HepG2 (cell line): ENCODE data around the gene NBEA. TPM values are rescaled to one million over a fixed set of nuclear protein-coding genes. Genes with fewer than 3 reads are reported as not detected.

Experiments used
- ATAC-seq: fragments of 200-7000 bp; cut with Tn5 transposase; 3 replicates; pipeline ENCODE4 v1.9.1; 2020; ENCODE audit warnings: mild to moderate bottlenecking, moderate library complexity
- BruUV-seq: library from RNA; stranded (reverse); fragments of 400-500 nt; replicated peaks from 2 replicates; lab custom pipeline; 2021; lab: Mats Ljungman, UMichigan
- CTCF ChIA-PET: fragments of 300-600 bp; formaldehyde crosslinking; extraction: SDS; loops from one replicate; lab custom pipeline; 2021; ENCODE audit warnings: low total read pairs, inconsistent platforms, low intra/inter-chr PET ratio; lab: Yijun Ruan, JAX
- POLR2A ChIA-PET: fragments of 350-600 bp; sonication (Branson Sonifier 250); formaldehyde crosslinking; loops from one replicate; lab custom pipeline; 2020; ENCODE audit warnings: antibody characterized with exemption, inconsistent platforms; lab: Yijun Ruan, JAX
- DNase-seq: peaks from one replicate; pipeline ENCODE4 v3.0.0-alpha.2; 2015; ENCODE audit warnings: low spot score
- FAIRE-seq: peaks from 3 replicates; lab custom pipeline; 2011; peaks lifted over from hg19 to GRCh38; lab: Jason Lieb, UNC
- H2AFZ ChIP-seq: one replicate; pipeline ENCODE4 v1.6.1; 2011; ENCODE audit warnings: low read length, inconsistent platforms
- H3K27ac ChIP-seq: fragments of 300-600 bp; 3 replicates; pipeline ENCODE4 v1.8.0; 2011; ENCODE audit warnings: mixed run types, mild to moderate bottlenecking, mixed read lengths, low read length, inconsistent platforms; ENCODE audit not compliant: insufficient read depth; ENCODE audit errors: extremely low read length
- H3K27me3 ChIP-seq, 2 experiments: fragments of 200-600 bp in 1 of 2; 2 replicates in 1 of 2; 3 replicates in 1 of 2; pipeline versions ENCODE4 v1.6.0 to v1.8.0; 2011; ENCODE audit warnings: low read length in 2 of 2, mild to moderate bottlenecking in 2 of 2, moderate library complexity in 2 of 2, inconsistent platforms in 1 of 2; ENCODE audit not compliant: insufficient read depth in 2 of 2, control insufficient read depth in 1 of 2
- H3K36me3 ChIP-seq, 2 experiments: fragments of 200-600 bp in 1 of 2; replicated peaks in 1 of 2; 2 replicates in 1 of 2; 3 replicates in 1 of 2; pipeline versions ENCODE4 v1.5.1 to v1.8.0; 2011; ENCODE audit warnings: low read length in 2 of 2, inconsistent platforms in 1 of 2; ENCODE audit not compliant: insufficient read depth in 2 of 2, control insufficient read depth in 1 of 2
- H3K4me1 ChIP-seq: 2 replicates; pipeline ENCODE4 v1.5.1; 2012; ENCODE audit warnings: low read length, inconsistent platforms; ENCODE audit not compliant: insufficient read depth
- H3K4me2 ChIP-seq: 2 replicates; pipeline ENCODE4 v1.6.0; 2011; ENCODE audit warnings: low read depth, low read length, inconsistent platforms
- H3K4me3 ChIP-seq, 3 experiments: fragments of 200-600 bp in 1 of 3; sonication (generic), shearing (Covaris generic) in 1 of 3; replicated peaks in 1 of 3; 2 replicates each; pipeline ENCODE4 v1.5.1; 2011 to 2016; ENCODE audit warnings: low read length in 3 of 3, inconsistent platforms in 2 of 3, low read depth in 2 of 3, mild to moderate bottlenecking in 2 of 3, control low read depth in 1 of 3, mixed read lengths in 1 of 3; ENCODE audit not compliant: insufficient read depth in 1 of 3
- H3K79me2 ChIP-seq: one replicate; pipeline ENCODE4 v1.6.1; 2011; ENCODE audit warnings: low read length, inconsistent platforms; ENCODE audit not compliant: insufficient read depth
- H3K9ac ChIP-seq: 2 replicates; pipeline ENCODE4 v1.6.0; 2011; ENCODE audit warnings: mild to moderate bottlenecking, low read depth, low read length, inconsistent platforms; ENCODE audit not compliant: insufficient read depth
- H3K9me3 ChIP-seq: 2 replicates; pipeline ENCODE4 v1.5.1; 2012; ENCODE audit warnings: mild to moderate bottlenecking, low read length
- H4K20me1 ChIP-seq: 2 replicates; pipeline ENCODE4 v1.6.0; 2011; ENCODE audit warnings: inconsistent platforms, mild to moderate bottlenecking, low read length, moderate library complexity; ENCODE audit not compliant: insufficient read depth
- AGO2 ChIP-seq: fragments of 200-400 bp; formaldehyde crosslinking; optimal IDR thresholded peaks from 2 replicates; pipeline ENCODE3; 2017; ENCODE audit warnings: mild to moderate bottlenecking, low read depth, low read length, moderate library complexity
- BCL6 ChIP-seq: IDR thresholded peaks from 2 replicates; pipeline ENCODE4 v1.6.1; 2016; ENCODE audit warnings: missing genetic modification reagents, missing compliant biosample characterization
- HHEX ChIP-seq: IDR thresholded peaks from 2 replicates; pipeline ENCODE4 v1.6.1; 2016; ENCODE audit warnings: control low read depth
- KLF6 ChIP-seq: IDR thresholded peaks from 2 replicates; pipeline ENCODE4 v1.8.0; 2016; ENCODE audit warnings: missing biosample characterization, missing genetic modification reagents
- NCOR1 ChIP-seq: fragments of 200-600 bp; sonication (generic); IDR thresholded peaks from 2 replicates; pipeline ENCODE4 v1.7.0; 2017; ENCODE audit warnings: antibody characterized with exemption, low read length, borderline replicate concordance
- SOX6 ChIP-seq, 2 experiments: fragments of 450-650 bp in 1 of 2; sonication (generic) in 1 of 2; formaldehyde crosslinking in 1 of 2; IDR thresholded peaks; 2 replicates each; pipeline versions ENCODE4 v1.4.0 to v1.6.1; 2017 to 2020; ENCODE audit warnings: antibody characterized with exemption in 1 of 2, mild to moderate bottlenecking in 1 of 2, missing genetic modification reagents in 1 of 2
- TCF7 ChIP-seq: sonication (generic); IDR thresholded peaks from 2 replicates; pipeline ENCODE4 v1.6.1; 2016; ENCODE audit warnings: antibody characterized with exemption, low read depth
- ZMAT3 ChIP-seq: sonication (generic); formaldehyde crosslinking; conservative IDR thresholded peaks from 2 replicates; pipeline ENCODE4 v1.7.0; 2021; ENCODE audit warnings: missing genetic modification reagents
- ZMYM4 ChIP-seq: sonication (generic); formaldehyde crosslinking; IDR thresholded peaks from 2 replicates; pipeline ENCODE4 v1.8.1; 2023; ENCODE audit warnings: mild to moderate bottlenecking, missing genetic modification reagents
- ZNF136 ChIP-seq: sonication (generic); formaldehyde crosslinking; IDR thresholded peaks from 2 replicates; pipeline ENCODE4 v1.8.1; 2022; ENCODE audit warnings: low read depth, mild to moderate bottlenecking, moderate library complexity, missing genetic modification reagents
- ZNF235 ChIP-seq: sonication (generic); formaldehyde crosslinking; IDR thresholded peaks from 2 replicates; pipeline ENCODE4 v1.8.1; 2023; ENCODE audit warnings: mild to moderate bottlenecking, missing genetic modification reagents, borderline replicate concordance
- ZNF350 ChIP-seq: sonication (generic); formaldehyde crosslinking; IDR thresholded peaks from 2 replicates; pipeline ENCODE4 v1.4.0; 2020; ENCODE audit warnings: mild to moderate bottlenecking, low read depth, missing genetic modification reagents, borderline replicate concordance
- ZNF383 ChIP-seq: sonication (generic); formaldehyde crosslinking; IDR thresholded peaks from 2 replicates; pipeline ENCODE4 v1.4.0; 2020; ENCODE audit warnings: missing genetic modification reagents, mild to moderate bottlenecking, borderline replicate concordance
- ZNF703 ChIP-seq: sonication (generic); formaldehyde crosslinking; IDR thresholded peaks from 2 replicates; pipeline ENCODE4 v1.5.1; 2020; ENCODE audit warnings: missing genetic modification reagents, mild to moderate bottlenecking, moderate library complexity, borderline replicate concordance
- WGBS: methylation state at CpG from one replicate; pipeline ENCODE4 v1.1.6; 2017; ENCODE audit warnings: low lambda C conversion rate; 5-methylcytosine and 5-hydroxymethylcytosine counted together
- in situ Hi-C: cut with HindIII; loops from 2 replicates; pipeline ENCODE4 v1.10.0; 2017; ENCODE audit warnings: low pct_unique_long_range_greater_than_20kb; ENCODE audit not compliant: extremely low pct_ligation_motif_present
- intact Hi-C: fragments of 100-400 bp; cut with micrococcal nuclease; formaldehyde crosslinking; loops from one replicate; pipeline ENCODE4 v1.10.0; 2022; ENCODE audit not compliant: unreplicated experiment
- polyA plus RNA-seq, 8 experiments: library from polyadenylated mRNA; depleted of rRNA in 3 of 8; stranded (reverse) in 7 of 8; unstranded in 1 of 8; fragments of >200 nt; fragmentation: Illumina TruSeq in 4 of 8; extraction: Trizol in 4 of 8; gene quantifications; 2 replicates each; pipeline versions ENCODE4 v1.2.1 to v1.2.3, GENCODE V29; 2011 to 2016; ENCODE audit warnings: low read depth in 4 of 8, missing spikeins in 1 of 8, mixed read lengths in 1 of 8; ENCODE audit not compliant: insufficient read depth in 1 of 8
- total RNA-seq, 5 experiments: library from RNA; depleted of rRNA; stranded (reverse); fragments of >200 nt; fragmentation: Illumina TruSeq; extraction: Trizol; gene quantifications; 2 replicates each; pipeline ENCODE4 v1.2.3, GENCODE V29; 2016; ENCODE audit warnings: low read depth in 1 of 5
- TF ChIP-seq, protein P1 (sequence below): sonication (generic); formaldehyde crosslinking; IDR thresholded peaks from 2 replicates; pipeline ENCODE4 v1.5.0; 2020; ENCODE audit warnings: missing genetic modification reagents
- TF ChIP-seq, protein P2 (sequence below): IDR thresholded peaks from 2 replicates; pipeline ENCODE4 v1.6.1; 2012; ENCODE audit warnings: low read depth, low read length, improper control_type of control experiment

NBEA gene
- total and polyA plus RNA-seq, 2 of the 13 experiments (the other 11 are each of a cell fraction or from before 2014, with no cell fraction given), result 2.7 to 2.8 TPM

DNA sequence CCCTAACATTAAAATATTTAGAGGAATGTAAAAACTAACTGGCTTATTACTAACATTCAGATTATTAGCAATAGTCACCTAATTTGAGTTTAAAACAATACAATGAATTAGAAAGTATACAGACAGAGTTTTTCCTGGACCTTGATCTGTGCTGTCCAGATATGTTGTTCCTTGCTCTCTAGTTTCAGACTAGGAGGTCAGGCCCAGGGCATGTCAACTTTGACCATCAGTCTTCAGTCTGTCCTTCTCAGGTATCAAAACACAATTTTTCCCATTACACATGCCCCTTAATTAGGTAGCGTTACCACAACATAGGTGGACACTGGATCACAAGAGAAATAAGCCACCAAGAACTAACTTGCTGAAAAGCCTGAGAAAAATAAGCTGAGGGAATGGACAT, 337.4 kb downstream of the NBEA start (continued):
- TF ChIP-seq SOX6 (IDR thresholded peaks at IDR 0.05) (no peak), SOX6 (CRISPR knock-in tag; IDR thresholded peaks at IDR 0.05) (0 out of 2 replicates have a peak, but pooled peaks have one; percentile 15), NCOR1 (peak; percentile 40; the same call in 1 of the 2 replicates), BCL6 (CRISPR knock-in tag) (peak; percentile 82), ZNF350 (CRISPR knock-in tag) (no peak), ZMAT3 (CRISPR knock-in tag) (no peak)
- TF ChIP-seq, all 625 proteins: peak for 17

- 21% methylated on average over 1 of the region's 1 CpG for WGBS
- no peak for TF ChIP-seq ZNF136 (CRISPR knock-in tag)
- no peak for TF ChIP-seq ZNF383 (CRISPR knock-in tag)
- TF ChIP-seq KLF6 (CRISPR knock-in tag), result no peak
- TF ChIP-seq, protein P1, sequence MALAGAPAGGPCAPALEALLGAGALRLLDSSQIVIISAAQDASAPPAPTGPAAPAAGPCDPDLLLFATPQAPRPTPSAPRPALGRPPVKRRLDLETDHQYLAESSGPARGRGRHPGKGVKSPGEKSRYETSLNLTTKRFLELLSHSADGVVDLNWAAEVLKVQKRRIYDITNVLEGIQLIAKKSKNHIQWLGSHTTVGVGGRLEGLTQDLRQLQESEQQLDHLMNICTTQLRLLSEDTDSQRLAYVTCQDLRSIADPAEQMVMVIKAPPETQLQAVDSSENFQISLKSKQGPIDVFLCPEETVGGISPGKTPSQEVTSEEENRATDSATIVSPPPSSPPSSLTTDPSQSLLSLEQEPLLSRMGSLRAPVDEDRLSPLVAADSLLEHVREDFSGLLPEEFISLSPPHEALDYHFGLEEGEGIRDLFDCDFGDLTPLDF (CRISPR knock-in tag), result no peak
- TF ChIP-seq HHEX (CRISPR knock-in tag), result 0 out of 2 replicates have a peak, but pooled peaks have one; percentile 64
- TF ChIP-seq TCF7, result peak; percentile 51; the same call in 1 of the 2 replicates
- TF ChIP-seq, protein P2, sequence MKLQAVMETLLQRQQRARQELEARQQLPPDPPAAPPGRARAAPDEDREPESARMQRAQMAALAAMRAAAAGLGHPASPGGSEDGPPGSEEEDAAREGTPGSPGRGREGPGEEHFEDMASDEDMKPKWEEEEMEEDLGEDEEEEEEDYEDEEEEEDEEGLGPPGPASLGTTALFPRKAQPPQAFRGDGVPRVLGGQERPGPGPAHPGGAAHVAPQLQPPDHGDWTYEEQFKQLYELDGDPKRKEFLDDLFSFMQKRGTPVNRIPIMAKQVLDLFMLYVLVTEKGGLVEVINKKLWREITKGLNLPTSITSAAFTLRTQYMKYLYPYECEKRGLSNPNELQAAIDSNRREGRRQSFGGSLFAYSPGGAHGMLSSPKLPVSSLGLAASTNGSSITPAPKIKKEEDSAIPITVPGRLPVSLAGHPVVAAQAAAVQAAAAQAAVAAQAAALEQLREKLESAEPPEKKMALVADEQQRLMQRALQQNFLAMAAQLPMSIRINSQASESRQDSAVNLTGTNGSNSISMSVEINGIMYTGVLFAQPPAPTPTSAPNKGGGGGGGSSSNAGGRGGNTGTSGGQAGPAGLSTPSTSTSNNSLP, result peak; percentile 81; the same call in 1 of the 2 replicates
- no peak for TF ChIP-seq ZNF703
- TF ChIP-seq ZNF235 (CRISPR knock-in tag), result no peak
- TF ChIP-seq AGO2, result no peak
- peak; percentile 74 for TF ChIP-seq ZMYM4 (CRISPR knock-in tag)
Measured at GRCh38 chr13:35283856-35284255, 341.8 kb downstream of the NBEA start.

More at GRCh38 chr13:35283856-35284255, 341.8 kb downstream of the NBEA start:
- in situ Hi-C loops (no loop called here), intact Hi-C loops (loop anchor here (5.0 kb wide), 2 partner anchors 63 to 103 kb away; no protein-coding TSS in a partner anchor)
- Histone ChIP-seq H4K20me1 (no peaks in the 10 kb centered on the region), H3K27me3 (no peaks in the 10 kb centered on the region), H3K36me3 (no peaks in the 10 kb centered on the region), H3K4me2 (no peak overlapping the region), H3K9me3 (no peaks in the 10 kb centered on the region), H3K9ac (no peak overlapping the region), H3K4me3 (no peak overlapping the region), H3K27ac (no peak overlapping the region), H2AFZ (no peak overlapping the region), H3K79me2 (no peaks in the 10 kb centered on the region), H3K4me1 (peaks cover 33% of the 10 kb centered on the region)
- ATAC-seq, result peak; percentile 77
- CTCF ChIA-PET, result no interaction called here
- DNase-seq, result peak; percentile 80
- BruUV-seq, result no TSS peak
- FAIRE-seq, result no peak
- POLR2A ChIA-PET, result no interaction called here
